OCI-LY3 (cell line): ENCODE data around the gene TUBG1.

Experiments
- CTCF ChIP-seq: fragments of 200-600, 300-600 bp; sonication (generic); IDR thresholded peaks from 2 replicates; pipeline ENCODE4 v1.5.1; 2014; ENCODE audit warnings: antibody characterized with exemption, low read length, low read depth
- EZH2phosphoT487 ChIP-seq: fragments of 200-600 bp; shearing (Covaris generic); IDR thresholded peaks from 2 replicates; pipeline ENCODE4 v1.6.1; 2018; ENCODE audit warnings: antibody characterized with exemption, mixed run types, low read depth

DNA sequence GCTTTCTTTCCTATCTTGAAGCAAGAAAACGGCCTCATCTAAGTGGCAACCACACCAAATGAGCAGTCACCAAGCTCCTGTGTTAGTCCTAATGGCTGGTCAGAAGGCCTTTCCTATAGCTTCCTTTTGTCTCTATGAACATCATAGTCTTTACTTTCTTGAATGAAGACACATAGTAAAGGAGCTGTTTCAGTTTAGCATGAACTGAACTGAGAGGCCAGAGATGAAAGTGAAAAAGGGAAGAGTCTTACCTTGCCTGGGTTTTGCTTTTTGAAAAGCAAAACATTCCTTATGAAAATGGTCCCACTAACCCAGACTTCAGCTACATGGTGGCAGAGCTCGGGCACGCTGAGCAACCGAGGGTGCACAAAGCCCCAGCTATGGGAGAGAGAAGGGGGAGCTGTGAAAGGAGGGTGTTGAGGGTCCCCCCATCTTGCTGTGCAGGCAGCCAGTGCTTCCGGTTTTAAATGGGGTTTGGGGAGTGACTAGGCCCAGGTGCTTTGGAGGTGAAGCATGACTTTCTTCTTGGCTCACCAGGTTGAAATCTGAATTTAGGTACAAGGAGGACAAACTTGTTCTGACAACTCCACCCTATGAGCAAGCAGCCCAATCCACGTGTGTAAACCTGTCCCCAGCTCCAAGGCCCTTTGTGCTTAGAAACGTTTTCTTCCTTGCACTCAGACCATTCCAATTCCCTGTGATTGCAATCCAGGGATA, 22.8 kb upstream of the TUBG1 start:
- TF ChIP-seq CTCF (no peak), EZH2phosphoT487 (no peak)
